Epithelial cell of esophagus (primary cell): ENCODE results near the gene CTPS2.

Experiments used
- DNase-seq: peaks from one replicate; pipeline ENCODE4 v3.0.0; 2010; ENCODE audit warnings: low read depth
- H3K4me3 ChIP-seq: 2 replicates; pipeline ENCODE4 v1.5.1; 2011; ENCODE audit warnings: mild to moderate bottlenecking, low read length, control low read depth
- CTCF ChIP-seq: IDR thresholded peaks from 2 replicates; pipeline ENCODE4 v1.5.1; 2011; ENCODE audit warnings: low read depth, mild to moderate bottlenecking, low read length, control low read depth, inconsistent platforms; ENCODE audit not compliant: insufficient read depth; ENCODE audit errors: missing control alignments

CTPS2 gene

DNA sequence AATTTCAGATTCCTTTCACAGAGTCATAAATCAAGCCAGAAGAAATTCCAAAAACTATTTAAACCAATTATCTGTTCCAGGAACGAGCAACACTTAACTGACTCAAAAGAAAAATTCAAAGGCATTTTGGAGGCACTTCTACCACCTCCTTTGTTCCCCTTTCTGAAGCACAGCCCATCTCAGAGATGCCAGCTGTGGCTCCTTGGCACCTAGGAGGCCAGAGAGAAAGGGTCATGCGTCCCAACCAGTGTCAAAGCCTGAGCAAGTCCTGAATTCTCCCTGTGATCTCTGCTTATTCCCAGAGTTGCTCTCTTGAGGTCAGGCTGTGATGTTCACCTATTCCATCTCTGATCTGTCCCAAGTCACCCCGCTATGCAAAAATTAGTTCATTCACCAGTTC lies 167.5 kb downstream of the CTPS2 start:
- TF ChIP-seq CTCF, result no peak
- no peak overlapping the region for H3K4me3 ChIP-seq
- DNase-seq, result no peak
